H1 (cell line): ENCODE measurements around the gene ICE1. TPM values are rescaled to one million over a fixed set of nuclear protein-coding genes. Genes with fewer than 3 reads are reported as not detected.

Source experiments
- CTCF ChIA-PET: fragments of 300-600 bp; sonication (Branson Sonifier 250); formaldehyde crosslinking; loops from one replicate; lab custom pipeline; 2021; ENCODE audit not compliant: partially characterized antibody; lab: Charles Lee
- POLR2A ChIA-PET: fragments of 300-600 bp; sonication (Branson Sonifier 250); formaldehyde crosslinking; loops from one replicate; lab custom pipeline; 2021; ENCODE audit warnings: inconsistent platforms; ENCODE audit not compliant: partially characterized antibody; lab: Charles Lee
- DNase-seq, 2 experiments: peaks; one replicate each; pipeline versions ENCODE4 v3.0.0 to v3.0.0-alpha.2; 2010 to 2022; ENCODE audit warnings: low spot score in 2 of 2, low read depth in 1 of 2, mixed read lengths in 1 of 2
- FAIRE-seq: peaks from 2 replicates; lab custom pipeline; 2011; peaks lifted over from hg19 to GRCh38; lab: Jason Lieb, UNC
- H2AFZ ChIP-seq: 2 replicates; pipeline ENCODE4 v1.8.1; 2012; ENCODE audit warnings: low read length, inconsistent platforms
- H2AK5ac ChIP-seq: 2 replicates; pipeline ENCODE4 v1.6.1; 2013; ENCODE audit warnings: low read depth, low read length
- H2BK120ac ChIP-seq: replicated peaks from 2 replicates; pipeline ENCODE3; 2013; ENCODE audit warnings: low read depth, low read length, inconsistent platforms
- H2BK12ac ChIP-seq: 2 replicates; pipeline ENCODE4 v1.6.1; 2013; ENCODE audit warnings: low read depth, low read length
- H2BK15ac ChIP-seq: 2 replicates; pipeline ENCODE4 v1.6.1; 2013; ENCODE audit warnings: low read length
- H2BK20ac ChIP-seq: 2 replicates; pipeline ENCODE4 v1.6.1; 2013; ENCODE audit warnings: low read length
- H2BK5ac ChIP-seq: 2 replicates; pipeline ENCODE4 v1.6.1; 2013; ENCODE audit warnings: low read depth, low read length
- H3K14ac ChIP-seq: 2 replicates; pipeline ENCODE4 v1.6.1; 2013; ENCODE audit warnings: inconsistent platforms; ENCODE audit not compliant: insufficient read length
- H3K18ac ChIP-seq: 2 replicates; pipeline ENCODE4 v1.6.1; 2013; ENCODE audit warnings: low read length; ENCODE audit errors: extremely low read depth
- H3K23ac ChIP-seq: 2 replicates; pipeline ENCODE4 v1.6.1; 2013; ENCODE audit warnings: inconsistent platforms; ENCODE audit not compliant: insufficient read length
- H3K23me2 ChIP-seq: 2 replicates; pipeline ENCODE4 v1.6.1; 2013; ENCODE audit warnings: low read depth, low read length
- H3K27ac ChIP-seq: 2 replicates; pipeline ENCODE4 v1.6.1; 2011; ENCODE audit warnings: low read depth, low read length, inconsistent platforms
- H3K27me3 ChIP-seq, 4 experiments: replicated peaks in 1 of 4; 1 replicate in 1 of 4; 2 replicates in 3 of 4; pipeline versions ENCODE4 v1.6.1 to v1.8.1; 2011 to 2013; ENCODE audit warnings: low read length in 3 of 4, mild to moderate bottlenecking in 3 of 4, inconsistent platforms in 2 of 4, mixed read lengths in 2 of 4, moderate library complexity in 1 of 4; ENCODE audit not compliant: control insufficient read depth in 3 of 4, insufficient read depth in 3 of 4; ENCODE audit errors: extremely low read depth in 1 of 4
- H3K36me3 ChIP-seq, 4 experiments: 2 replicates each; pipeline versions ENCODE4 v1.6.1 to v1.8.1; 2011 to 2013; ENCODE audit warnings: mild to moderate bottlenecking in 4 of 4, low read length in 3 of 4, moderate library complexity in 2 of 4, control low read depth in 1 of 4, inconsistent platforms in 1 of 4; ENCODE audit not compliant: insufficient read depth in 4 of 4, control insufficient read depth in 2 of 4
- H3K4ac ChIP-seq: replicated peaks from 2 replicates; pipeline ENCODE3; 2013; ENCODE audit warnings: low read length, low read depth, mixed read lengths, inconsistent platforms; ENCODE audit not compliant: insufficient read length
- H3K4me1 ChIP-seq, 4 experiments: replicated peaks in 1 of 4; 1 replicate in 1 of 4; 2 replicates in 3 of 4; pipeline versions ENCODE4 v1.6.1 to v1.8.1; 2011 to 2013; ENCODE audit warnings: low read length in 3 of 4, inconsistent platforms in 2 of 4, mixed read lengths in 1 of 4; ENCODE audit not compliant: insufficient read depth in 4 of 4, control insufficient read depth in 3 of 4
- H3K4me2 ChIP-seq, 2 experiments: 2 replicates each; pipeline versions ENCODE4 v1.6.1 to v1.8.1; 2011 to 2013; ENCODE audit warnings: low read depth in 2 of 2, low read length in 2 of 2, control low read depth in 1 of 2, inconsistent platforms in 1 of 2, mild to moderate bottlenecking in 1 of 2; ENCODE audit not compliant: insufficient read depth in 1 of 2
- H3K4me3 ChIP-seq, 4 experiments: fragments of 200-600, 300-600 bp in 1 of 4; sonication (generic), shearing (Covaris generic), sonication (Bioruptor Twin) in 1 of 4; 2 replicates each; pipeline versions ENCODE4 v1.5.1 to v1.8.1; 2011 to 2016; ENCODE audit warnings: low read length in 4 of 4, low read depth in 3 of 4, control low read depth in 2 of 4, inconsistent platforms in 2 of 4, mild to moderate bottlenecking in 2 of 4, mixed read lengths in 1 of 4, moderate library complexity in 1 of 4; ENCODE audit not compliant: insufficient read depth in 2 of 4; ENCODE audit errors: extremely low read depth in 1 of 4
- H3K56ac ChIP-seq: replicated peaks from 2 replicates; pipeline ENCODE3; 2013; ENCODE audit warnings: low read depth, mild to moderate bottlenecking, mixed read lengths, low read length, inconsistent platforms; ENCODE audit not compliant: insufficient read length
- H3K79me1 ChIP-seq: 2 replicates; pipeline ENCODE4 v1.6.1; 2013; ENCODE audit warnings: low read depth, low read length, control low read depth
- H3K79me2 ChIP-seq, 2 experiments: 2 replicates each; pipeline versions ENCODE4 v1.6.1 to v1.8.1; 2012 to 2013; ENCODE audit warnings: low read length in 2 of 2, mild to moderate bottlenecking in 2 of 2, inconsistent platforms in 1 of 2; ENCODE audit not compliant: insufficient read depth in 2 of 2, control insufficient read depth in 1 of 2
- H3K9ac ChIP-seq, 4 experiments: replicated peaks in 1 of 4; 1 replicate in 1 of 4; 2 replicates in 3 of 4; pipeline versions ENCODE4 v1.6.1 to v1.8.1; 2011 to 2013; ENCODE audit warnings: low read depth in 3 of 4, low read length in 3 of 4, control low read depth in 2 of 4, mild to moderate bottlenecking in 2 of 4, moderate library complexity in 2 of 4, inconsistent platforms in 1 of 4; ENCODE audit errors: extremely low read depth in 1 of 4
- H3K9me3 ChIP-seq, 2 experiments: 2 replicates each; pipeline versions ENCODE4 v1.6.1 to v1.8.1; 2012 to 2013; ENCODE audit warnings: mild to moderate bottlenecking in 2 of 2, moderate library complexity in 2 of 2, control low read depth in 1 of 2, inconsistent platforms in 1 of 2, low read depth in 1 of 2, low read length in 1 of 2, mixed read lengths in 1 of 2; ENCODE audit not compliant: insufficient read depth in 2 of 2
- H4K20me1 ChIP-seq, 2 experiments: replicated peaks in 1 of 2; 2 replicates each; pipeline versions ENCODE3 to v1.8.1; 2011 to 2013; ENCODE audit warnings: inconsistent platforms in 2 of 2, low read length in 2 of 2, mild to moderate bottlenecking in 1 of 2; ENCODE audit not compliant: insufficient read depth in 2 of 2, control insufficient read depth in 1 of 2
- H4K5ac ChIP-seq: 2 replicates; pipeline ENCODE4 v1.6.1; 2013; ENCODE audit warnings: low read length, low read depth, mixed read lengths, inconsistent platforms; ENCODE audit not compliant: insufficient read length
- H4K8ac ChIP-seq: 2 replicates; pipeline ENCODE4 v1.8.0; 2013; ENCODE audit warnings: mild to moderate bottlenecking, moderate library complexity, low read length, inconsistent platforms; ENCODE audit not compliant: insufficient read depth; ENCODE audit errors: extremely low read depth
- H4K91ac ChIP-seq: replicated peaks from 2 replicates; pipeline ENCODE3; 2013; ENCODE audit warnings: low read length, mixed read lengths, inconsistent platforms; ENCODE audit not compliant: insufficient read length
- ATF2 ChIP-seq: IDR thresholded peaks from 2 replicates; pipeline ENCODE4 v1.6.1; 2012; ENCODE audit warnings: low read length, inconsistent platforms
- ATF3 ChIP-seq: IDR thresholded peaks from 2 replicates; pipeline ENCODE4 v1.6.1; 2011; ENCODE audit warnings: low read depth, mild to moderate bottlenecking, low read length; ENCODE audit not compliant: insufficient read depth
- BCL11A ChIP-seq, 2 experiments: IDR thresholded peaks; one replicate each; pipeline ENCODE4 v1.6.1; 2011; ENCODE audit warnings: low read depth in 2 of 2, low read length in 2 of 2, mild to moderate bottlenecking in 2 of 2
- GABPA ChIP-seq: IDR thresholded peaks from 2 replicates; pipeline ENCODE4 v1.6.1; 2011; ENCODE audit warnings: mild to moderate bottlenecking, low read length, moderate library complexity, borderline replicate concordance; ENCODE audit not compliant: insufficient read depth
- KDM5A ChIP-seq: fragments of 200-600 bp; IDR thresholded peaks from 2 replicates; pipeline ENCODE4 v1.7.1; 2012; ENCODE audit warnings: mild to moderate bottlenecking, low read length, inconsistent platforms, mixed read lengths
- MAFK ChIP-seq: IDR thresholded peaks from 2 replicates; pipeline ENCODE4 v1.6.1; 2012; ENCODE audit warnings: low read depth, mild to moderate bottlenecking, improper control_type of control experiment, low read length
- PHF8 ChIP-seq: fragments of 200-600 bp; sonication (generic); conservative IDR thresholded peaks from 2 replicates; pipeline ENCODE4 v1.7.1; 2012; ENCODE audit warnings: low read depth, mild to moderate bottlenecking, inconsistent platforms, low read length, moderate library complexity
- SIN3A ChIP-seq, 2 experiments: IDR thresholded peaks in 1 of 2; conservative IDR thresholded peaks in 1 of 2; 2 replicates each; pipeline ENCODE4 v1.6.1; 2011 to 2012; ENCODE audit warnings: low read length in 2 of 2, improper control_type of control experiment in 1 of 2, low read depth in 1 of 2, mild to moderate bottlenecking in 1 of 2
- polyA plus RNA-seq, 7 experiments: library from polyadenylated mRNA; depleted of rRNA in 3 of 7; stranded (reverse) in 5 of 7; unstranded in 2 of 7; fragments of >200 nt in 5 of 7; fragments of 200-250 nt in 2 of 7; gene quantifications; 1 replicate in 5 of 7; 2 replicates in 1 of 7; 4 replicates in 1 of 7; pipeline versions ENCODE4 v1.2.1 to v1.2.3, GENCODE V29; 2011 to 2013; ENCODE audit warnings: missing spikeins in 2 of 7, mixed read lengths in 2 of 7
- total RNA-seq: library from RNA; stranded (reverse); fragmentation: NEBNext Ultra II Directional; extraction: Animal tissue kit (Norgen Biotek cat#: 25700); gene quantifications from 2 replicates; pipeline ENCODE4 v1.2.1, GENCODE V29; 2021

The ICE1 gene
- total and polyA plus RNA-seq, 2 of the 8 experiments (the other 6 are each of a cell fraction or from before 2014, with no cell fraction given), result 11.8 to 53.9 TPM

GRCh38 chr5:5504325-5504724, 81.8 kb downstream of the ICE1 start:
- H3K23me2 ChIP-seq, result no peaks in the 10 kb centered on the region
- H3K27ac ChIP-seq, result no peak overlapping the region
- H3K27me3 ChIP-seq, result 0 out of 7 replicates have a peak, but pooled peaks cover 0 to 2% (median 0%) of the 10 kb centered on the region in 4 experiments
- H4K91ac ChIP-seq, result no peak overlapping the region
- no peak overlapping the region for H3K23ac ChIP-seq
- no peak overlapping the region for H3K4ac ChIP-seq
- no peak overlapping the region for H3K14ac ChIP-seq
- peaks cover 0 to 3% of the 10 kb centered on the region in 2 experiments; a peak in 1 of 4 replicates for H3K9me3 ChIP-seq
- no peak overlapping the region for H3K18ac ChIP-seq
- H3K4me2 ChIP-seq, result no peak overlapping the region
- no peak for FAIRE-seq
- no peak overlapping the region for H2AFZ ChIP-seq
- no peak overlapping the region for H2BK5ac ChIP-seq
- H3K79me2 ChIP-seq, result no peaks in the 10 kb centered on the region
- H2AK5ac ChIP-seq, result no peak overlapping the region
- H2BK120ac ChIP-seq, result no peak overlapping the region
- H2BK20ac ChIP-seq, result no peak overlapping the region
- no peak for DNase-seq
- H2BK15ac ChIP-seq, result no peak overlapping the region
- H3K9ac ChIP-seq, result no peak overlapping the region
- H4K8ac ChIP-seq, result no peak overlapping the region
- H4K5ac ChIP-seq, result no peak overlapping the region
- no peaks in the 10 kb centered on the region for H3K79me1 ChIP-seq
- CTCF ChIA-PET, result interaction anchor here (0.7 to 0.9 kb wide), 2 partner anchors 10 to 378 kb away, joined by 3 to 4 read pairs; no protein-coding TSS in a partner anchor
- H4K20me1 ChIP-seq, result no peaks in the 10 kb centered on the region
- no peaks in the 10 kb centered on the region for H3K36me3 ChIP-seq
- H3K4me1 ChIP-seq, result peaks cover 0 to 2% (median 0%) of the 10 kb centered on the region in 4 experiments; a peak in 2 of 7 replicates
- POLR2A ChIA-PET, result no interaction called here
- H3K4me3 ChIP-seq, result no peak overlapping the region
- no peak overlapping the region for H2BK12ac ChIP-seq
- H3K56ac ChIP-seq, result no peak overlapping the region
- no peak for TF ChIP-seq ATF2
- TF ChIP-seq GABPA, result no peak
- no peak for TF ChIP-seq PHF8
- no peak for TF ChIP-seq ATF3
- TF ChIP-seq BCL11A (IDR thresholded peaks at IDR 0.05; ENCODE audit: low read depth in 2 of 2, low read length in 2 of 2), result no peak
- no peak for TF ChIP-seq SIN3A (conservative IDR thresholded peaks at IDR 0.05 in 1 of 2, IDR thresholded peaks at IDR 0.05 in 1 of 2; ENCODE audit: low read depth in 1 of 2, low read length in 2 of 2)
- no peak for TF ChIP-seq KDM5A
- TF ChIP-seq MAFK, result no peak
